GM18861 (cell line): ENCODE data around the gene CMTM8.
"Not testable (repeated sequence)": the region's sequence is repeated elsewhere in the genome, so short reads cannot be mapped to it uniquely, and the experiment has no call there.

Experiments used
- ATAC-seq: cut with Tn5 transposase; IDR thresholded peaks from one replicate; pipeline ENCODE4 v1.9.1; 2021; ENCODE audit not compliant: unreplicated experiment

The CMTM8 gene

DNA sequence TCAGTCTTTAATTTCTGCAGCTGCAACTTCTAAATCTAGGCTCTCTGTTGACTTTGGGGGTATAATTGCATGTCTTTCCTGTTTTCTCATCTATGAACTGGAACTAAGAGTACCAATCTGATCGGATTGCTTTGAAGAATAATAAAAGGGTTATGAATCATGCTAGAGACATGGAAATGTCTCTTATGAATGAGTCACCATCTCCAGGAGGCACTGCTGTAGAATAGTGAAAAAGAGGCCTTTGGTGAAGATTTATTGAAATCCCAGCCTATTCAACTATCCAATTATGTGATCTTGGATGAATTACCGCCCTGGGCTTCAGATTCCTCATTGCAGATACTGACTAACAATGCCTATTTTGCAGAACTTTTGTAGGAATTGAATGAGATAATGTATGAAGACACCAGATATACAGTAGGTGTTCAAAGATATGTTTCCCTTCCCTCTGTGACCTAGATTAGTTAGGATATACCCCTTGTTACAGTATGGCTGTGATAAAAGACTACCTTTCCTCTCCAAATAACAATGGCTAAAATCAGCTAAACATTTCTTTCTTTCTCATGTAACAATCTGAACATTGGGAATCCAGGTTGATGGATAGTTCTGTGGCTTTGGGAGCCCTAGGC, 11.5 kb upstream of the CMTM8 start:
- no peak for ATAC-seq

DNA sequence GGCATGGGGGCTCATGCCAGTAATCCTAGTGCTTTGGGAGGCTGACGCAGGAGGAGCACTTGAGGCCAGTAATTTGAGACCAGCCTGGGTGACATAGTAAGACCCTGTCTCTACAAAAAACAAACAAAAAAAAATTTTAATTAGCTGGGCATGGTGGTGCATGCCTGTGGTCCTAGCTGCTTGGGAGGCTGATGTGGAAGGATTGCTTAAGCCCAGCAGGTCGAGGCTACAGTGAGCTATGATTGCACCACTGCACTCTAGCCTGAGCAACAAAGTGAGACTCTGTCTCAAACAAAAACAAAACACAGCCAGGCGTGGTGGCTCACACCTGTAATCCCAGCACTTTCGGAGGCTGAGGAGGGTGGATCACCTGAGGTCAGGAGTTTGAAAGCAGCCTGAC, 9.7 kb upstream of the CMTM8 start:
- ATAC-seq, result not testable (repeated sequence)

DNA sequence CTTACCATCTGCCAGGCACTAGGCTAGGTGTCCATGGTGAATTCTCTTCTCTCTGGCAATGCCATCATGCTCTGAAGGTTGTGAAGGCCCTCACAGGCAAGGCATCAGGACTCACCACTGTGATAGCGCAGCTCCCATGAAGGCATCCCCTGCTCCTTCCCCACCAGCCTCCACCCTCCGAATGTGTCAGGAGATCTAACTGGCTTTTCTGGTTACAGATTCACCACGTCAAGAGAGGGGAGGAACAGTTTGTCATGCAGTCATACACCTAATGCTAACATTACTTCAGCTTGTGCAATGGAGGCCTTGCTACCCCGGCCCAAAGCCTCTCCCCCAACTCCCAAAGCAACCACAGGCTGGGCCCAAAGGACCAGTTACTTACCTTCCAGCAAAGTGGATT, 8.9 kb upstream of the CMTM8 start:
- no peak for ATAC-seq

DNA sequence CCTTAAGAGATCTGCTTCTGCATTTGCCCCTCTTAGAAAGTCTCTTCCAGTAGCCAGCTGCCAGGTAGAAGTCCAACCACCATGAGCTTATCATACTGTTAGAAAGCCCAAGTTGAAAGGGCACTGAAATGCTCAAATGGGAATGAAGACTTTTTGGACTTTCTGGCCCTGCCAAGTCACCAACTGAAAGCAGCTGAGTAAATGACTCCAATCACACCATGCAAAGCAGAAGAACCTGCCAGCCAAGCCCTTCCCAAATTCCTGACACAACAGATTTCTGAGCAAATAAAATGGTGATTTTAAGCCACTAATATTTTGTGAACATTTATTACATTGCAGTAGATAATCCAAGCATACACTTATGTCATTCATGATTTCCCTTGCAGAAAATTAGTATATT, 2.1 kb upstream of the CMTM8 start:
- no peak for ATAC-seq

DNA sequence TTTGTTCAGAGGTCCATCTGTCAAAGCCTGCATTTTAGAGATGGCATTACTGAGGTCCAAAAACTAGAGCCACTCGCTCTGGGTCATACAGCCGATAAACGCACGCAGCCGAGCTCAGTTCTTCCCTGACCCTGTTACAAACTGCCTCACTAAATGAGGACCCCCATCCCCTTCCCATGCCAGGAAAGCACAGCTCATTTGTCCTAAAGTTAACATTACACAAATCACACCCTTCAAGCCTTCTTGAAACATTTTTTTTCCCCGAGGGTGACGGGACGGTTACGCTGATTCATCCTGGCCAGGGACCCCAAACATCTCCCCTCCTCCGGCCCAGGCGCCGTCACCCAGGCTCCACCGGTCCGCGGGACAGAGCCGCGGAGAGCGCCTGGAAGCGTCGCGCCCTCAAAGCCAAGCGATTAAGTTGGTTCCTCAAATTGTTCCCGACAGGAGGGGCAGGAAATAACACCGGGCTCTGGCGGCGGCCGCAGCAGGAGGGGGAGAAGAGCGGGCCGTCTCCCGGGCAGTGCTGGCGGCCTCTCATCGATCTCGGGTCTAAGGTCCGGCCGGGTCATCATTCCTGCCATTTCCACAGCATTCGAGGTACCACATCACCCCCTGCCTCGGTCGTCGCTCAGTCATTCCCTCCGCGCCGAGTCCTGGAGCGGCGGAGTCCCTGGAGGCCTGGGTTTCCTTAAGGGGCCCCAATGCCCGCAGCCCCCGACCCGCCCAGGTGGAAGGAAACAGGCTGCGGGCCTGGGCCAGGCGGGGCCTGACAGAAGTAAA, 619 bp upstream of the CMTM8 start:
- ATAC-seq, result no peak

DNA sequence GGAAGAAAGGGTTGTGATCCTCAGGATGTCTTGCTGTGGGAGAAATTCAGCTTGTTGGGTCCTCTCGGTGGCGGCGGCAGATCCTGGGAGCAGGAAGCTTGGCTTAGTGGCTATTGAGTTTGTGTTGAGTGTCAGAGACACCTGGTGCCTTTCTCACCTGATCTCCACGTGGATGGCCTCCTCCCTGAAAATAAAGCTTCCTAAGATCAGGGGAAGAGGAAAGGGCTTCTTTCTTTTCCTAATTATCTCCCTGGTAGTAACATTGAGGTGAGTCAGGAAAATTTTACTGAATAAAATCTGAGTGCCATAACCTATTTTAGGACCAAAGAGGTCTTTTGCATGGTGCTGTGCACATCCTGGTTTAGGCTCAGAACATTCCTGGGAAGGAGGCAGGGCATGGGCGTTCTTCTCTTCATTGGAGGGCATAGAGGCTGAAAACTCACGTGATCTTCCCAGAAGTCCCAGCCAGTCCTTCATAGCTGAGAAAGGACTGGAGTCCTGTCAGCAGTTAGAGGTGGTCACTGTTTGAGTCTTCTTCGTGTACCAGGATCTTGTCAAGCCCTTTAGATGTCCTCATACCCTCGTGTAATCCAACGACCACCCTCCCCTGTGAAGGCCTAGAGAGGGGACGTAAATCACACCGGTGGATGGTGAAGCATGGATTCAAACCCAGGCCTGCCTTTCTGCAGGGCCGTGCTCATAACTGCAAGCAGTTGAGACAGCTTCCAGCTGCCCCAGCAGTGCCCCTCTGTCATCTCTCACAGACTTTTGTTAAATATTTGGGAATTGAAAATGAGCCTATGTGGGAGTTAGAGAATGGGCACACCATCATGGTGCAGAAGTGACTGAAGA, 1.1 kb downstream of the CMTM8 start:
- ATAC-seq, result no peak

DNA sequence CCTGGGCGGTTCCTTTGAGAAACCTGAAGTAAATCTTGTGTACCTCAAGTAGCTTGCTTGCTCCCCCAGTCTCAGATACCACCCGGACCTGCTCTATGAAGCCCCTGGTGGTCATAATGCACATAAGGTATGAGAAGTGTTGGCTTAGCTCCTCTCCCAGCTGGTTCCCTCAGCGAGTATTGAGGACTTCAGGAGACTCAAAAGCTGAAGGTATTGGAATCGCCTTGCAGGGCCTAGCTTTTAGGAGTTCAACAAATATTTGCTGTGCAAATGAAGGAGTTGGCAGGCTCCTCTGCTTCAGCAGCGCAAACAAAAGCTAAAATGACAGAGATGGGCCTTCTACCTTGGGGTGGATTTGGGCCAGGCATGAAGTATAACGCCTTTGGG, 1.7 kb downstream of the CMTM8 start:
- no peak for ATAC-seq

DNA sequence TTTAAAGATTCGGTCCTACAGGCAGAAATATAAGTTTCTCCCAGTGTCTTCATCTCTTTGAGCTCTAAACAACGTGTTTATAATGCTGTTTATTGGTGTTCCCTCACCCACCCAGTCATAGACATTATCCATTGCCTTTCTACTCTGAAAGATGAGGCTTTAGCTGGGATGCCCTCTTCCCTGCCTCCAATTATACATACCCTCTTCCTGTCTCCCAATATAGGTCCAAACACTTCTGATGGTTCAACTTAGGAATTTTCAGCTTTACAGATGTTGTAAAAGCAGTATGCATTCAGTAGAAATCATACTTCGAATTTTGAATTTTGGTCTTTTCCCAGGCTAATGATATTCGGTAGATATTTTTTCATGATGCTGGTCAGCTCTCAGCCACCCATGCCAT, 2.6 kb downstream of the CMTM8 start:
- ATAC-seq, result no peak

DNA sequence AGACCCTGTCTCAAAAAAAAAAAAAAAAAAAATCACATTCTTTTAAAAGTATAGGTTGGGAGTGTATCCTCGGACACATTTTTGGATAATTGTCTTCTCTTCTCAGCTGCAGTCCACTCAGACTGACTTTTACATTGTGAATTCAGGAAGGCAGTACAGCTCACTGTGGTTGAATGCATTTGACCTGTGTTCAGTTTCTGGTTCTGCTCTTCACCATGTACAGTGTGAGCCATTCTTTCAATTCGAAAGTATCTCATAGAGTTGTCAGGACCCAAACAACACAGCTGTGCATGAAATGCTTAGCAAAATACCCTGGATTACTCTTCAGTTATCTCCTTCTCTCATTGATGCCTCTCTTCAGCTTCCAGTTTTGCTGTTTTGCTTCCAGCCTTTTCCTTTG, 5.0 kb downstream of the CMTM8 start:
- no peak for ATAC-seq

DNA sequence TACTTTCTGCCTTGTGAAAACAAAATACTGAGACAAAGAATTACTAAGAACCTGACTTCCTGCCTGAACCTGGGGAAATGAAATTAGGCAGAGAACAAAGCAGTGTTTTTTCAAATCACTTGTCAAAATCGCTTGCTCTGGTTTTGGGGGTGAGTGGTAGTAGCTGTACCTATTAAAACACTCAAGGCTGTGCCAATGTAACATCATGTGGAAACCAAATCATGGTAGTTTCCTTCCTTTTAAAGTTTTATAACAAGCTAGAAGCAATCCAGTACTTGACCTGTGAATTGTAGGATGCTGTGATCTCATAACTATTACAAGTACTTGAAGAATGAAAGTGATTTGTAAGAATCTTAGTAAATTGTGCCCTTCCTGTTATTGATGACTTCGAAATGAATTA, 6.7 kb downstream of the CMTM8 start:
- no peak for ATAC-seq

DNA sequence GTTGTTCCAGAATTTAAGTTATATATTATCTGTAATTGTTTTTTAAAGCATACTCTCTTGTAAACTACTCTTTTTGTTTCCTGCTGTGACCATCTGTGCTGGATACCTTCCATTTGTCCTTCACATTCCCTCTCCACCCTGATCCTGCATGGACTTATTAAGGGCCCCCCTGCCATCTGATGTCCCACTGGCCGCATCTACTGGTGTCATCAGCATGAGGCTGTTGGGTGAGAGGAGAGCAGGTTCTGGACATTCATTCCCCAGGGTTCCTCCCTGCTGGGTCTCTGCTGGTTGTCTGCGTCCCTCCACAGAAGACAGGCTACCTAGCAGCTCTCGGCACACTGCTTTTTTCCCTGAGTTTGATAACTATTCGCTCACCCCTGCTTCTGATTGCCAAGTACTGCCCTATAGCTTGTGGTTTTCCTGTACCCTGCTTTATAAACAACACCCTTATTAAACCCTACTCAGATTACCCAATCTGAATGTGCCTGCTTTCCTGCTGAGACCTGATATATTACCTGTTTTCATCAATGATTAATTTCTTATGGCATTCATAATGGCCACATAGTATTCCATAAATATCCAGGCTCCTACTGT, 7.7 kb downstream of the CMTM8 start:
- ATAC-seq, result no peak

DNA sequence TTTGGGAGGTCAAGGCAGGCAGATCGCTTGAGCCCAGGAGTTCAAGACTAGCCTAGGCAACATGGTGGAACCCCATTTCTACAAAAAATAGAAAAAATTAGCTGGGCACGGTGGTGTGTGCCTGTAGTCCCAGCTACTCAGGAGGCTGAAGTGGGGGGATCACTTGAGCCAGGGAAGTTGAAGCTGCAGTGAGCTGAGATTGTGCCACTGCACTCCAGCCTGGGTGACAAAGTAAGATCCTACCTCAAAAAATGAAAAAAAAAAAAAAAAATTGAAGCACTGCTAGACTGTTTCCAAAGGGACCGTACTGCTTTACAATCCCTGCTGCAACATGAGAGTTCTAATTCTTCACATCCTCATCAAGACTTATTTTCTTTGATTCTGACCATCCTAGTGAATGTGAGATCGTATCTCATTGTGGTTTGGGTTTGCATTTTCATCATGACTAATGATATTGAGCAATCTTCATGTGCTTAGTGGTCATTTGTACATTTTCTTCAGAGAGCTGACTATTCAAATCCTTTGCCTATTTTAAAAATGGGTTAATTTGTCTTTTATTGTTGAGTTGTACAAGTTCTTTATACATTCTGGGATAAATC, 10.8 kb downstream of the CMTM8 start:
- no peak for ATAC-seq

DNA sequence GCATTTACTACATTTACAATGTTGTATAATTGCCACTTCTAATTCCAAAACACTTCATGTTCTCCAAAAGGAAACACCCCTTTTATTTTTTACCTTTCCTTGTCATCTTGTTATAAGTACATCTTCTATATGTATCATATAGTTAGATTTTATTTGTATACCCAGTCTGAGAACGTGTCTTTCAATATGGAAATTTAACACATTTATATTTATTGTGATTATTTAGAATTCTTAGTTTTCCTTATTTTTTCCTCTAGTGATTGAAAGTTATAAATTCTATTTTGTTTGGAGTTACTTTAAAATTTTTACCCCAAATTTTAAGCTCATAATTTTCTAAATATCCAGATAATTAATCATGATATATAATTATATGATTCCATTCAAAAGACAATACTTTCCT, 15.8 kb downstream of the CMTM8 start:
- no peak for ATAC-seq

DNA sequence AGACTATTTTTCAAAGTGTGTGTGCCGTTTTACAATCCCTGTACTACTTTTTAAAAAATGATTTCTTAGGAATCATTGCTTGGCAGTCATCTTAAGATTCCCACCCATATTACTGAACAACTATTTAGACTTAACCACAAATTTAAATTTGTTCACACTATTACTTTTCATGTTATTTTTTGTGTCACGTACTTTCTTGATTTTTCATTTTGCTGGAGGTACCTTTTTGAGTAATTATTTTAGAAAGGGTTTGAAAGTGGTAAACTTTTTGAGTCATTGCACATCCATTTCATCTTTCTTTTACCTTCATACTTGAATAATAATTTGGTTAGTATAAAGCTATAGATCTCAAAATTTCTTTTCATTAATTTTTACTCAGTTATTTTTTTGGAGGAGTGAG, 16.9 kb downstream of the CMTM8 start:
- no peak for ATAC-seq

DNA sequence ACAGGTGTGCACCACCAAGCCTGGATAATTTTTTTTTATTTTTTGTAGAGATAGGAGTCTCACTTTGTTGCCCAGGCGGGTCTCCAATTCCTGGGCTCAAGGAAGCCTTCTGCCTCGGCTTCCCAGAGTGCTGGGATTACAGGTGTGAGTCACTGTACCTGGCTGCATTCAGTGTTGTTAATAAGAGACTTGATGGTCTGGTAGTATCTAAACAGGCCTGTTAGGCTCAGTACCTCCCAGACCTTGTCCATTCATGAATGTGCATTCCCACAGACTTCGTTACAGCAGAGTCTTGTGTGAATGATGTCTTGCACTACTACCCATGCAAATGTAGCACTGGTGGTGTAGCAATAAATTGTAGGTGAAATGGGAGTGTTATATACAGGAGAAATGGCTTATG, 17.7 kb downstream of the CMTM8 start:
- ATAC-seq, result no peak

DNA sequence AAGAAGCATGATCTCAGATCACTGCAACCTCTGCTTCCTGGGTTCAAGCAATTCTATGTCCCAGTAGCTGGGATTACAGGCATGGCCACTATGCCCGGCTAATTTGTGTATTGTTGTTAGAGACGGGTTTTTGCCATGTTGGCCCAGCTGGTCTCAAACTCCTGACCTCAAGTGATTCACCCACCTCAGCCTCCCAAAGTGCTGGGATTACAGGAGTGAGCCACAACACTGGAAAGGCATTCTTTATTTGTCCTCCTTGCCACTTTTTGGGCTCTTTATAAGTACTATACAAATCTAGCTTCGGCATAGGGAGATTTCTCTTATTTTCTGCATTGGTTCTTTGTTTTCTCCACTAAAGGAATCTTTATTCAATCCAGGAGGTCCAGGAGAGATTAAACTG, 18.6 kb downstream of the CMTM8 start:
- ATAC-seq, result no peak

DNA sequence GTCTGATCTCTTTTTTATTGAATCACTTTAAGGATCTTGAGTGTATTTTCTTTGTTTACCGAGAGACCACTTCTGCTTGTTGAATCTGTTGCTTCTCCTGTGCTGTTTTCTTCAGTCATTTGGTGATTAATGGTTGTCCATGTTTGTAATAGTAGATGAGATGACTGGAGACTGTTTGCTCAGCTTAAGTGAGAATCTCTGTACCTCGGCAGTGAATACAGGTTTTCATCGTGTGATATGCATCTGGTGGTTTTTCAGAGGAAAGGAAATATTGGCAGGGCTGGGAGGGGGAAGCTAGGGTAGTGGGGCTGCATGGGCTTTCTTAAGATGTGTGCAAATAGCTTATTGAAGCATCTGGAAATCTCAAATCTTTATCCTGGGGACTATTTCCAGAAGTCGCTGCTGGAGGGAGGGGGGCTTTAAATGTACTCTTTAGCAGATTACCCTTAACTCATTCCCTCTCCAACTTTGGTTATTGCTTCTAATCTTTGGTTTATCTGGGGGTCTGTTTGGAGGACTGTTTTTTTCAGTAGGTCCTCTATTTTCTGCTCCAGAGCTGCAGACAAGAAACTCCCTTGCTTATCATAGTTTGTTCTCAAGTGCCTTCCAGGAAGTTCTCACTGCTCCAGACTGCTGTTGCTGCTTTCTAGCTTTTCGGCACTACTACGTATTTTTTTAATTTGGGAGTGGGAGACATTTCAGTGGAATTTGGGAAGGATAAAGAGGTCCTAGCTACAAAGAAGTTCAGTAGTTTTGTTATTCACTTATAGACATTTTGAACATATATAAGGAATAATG, 19.4 kb downstream of the CMTM8 start:
- no peak for ATAC-seq

DNA sequence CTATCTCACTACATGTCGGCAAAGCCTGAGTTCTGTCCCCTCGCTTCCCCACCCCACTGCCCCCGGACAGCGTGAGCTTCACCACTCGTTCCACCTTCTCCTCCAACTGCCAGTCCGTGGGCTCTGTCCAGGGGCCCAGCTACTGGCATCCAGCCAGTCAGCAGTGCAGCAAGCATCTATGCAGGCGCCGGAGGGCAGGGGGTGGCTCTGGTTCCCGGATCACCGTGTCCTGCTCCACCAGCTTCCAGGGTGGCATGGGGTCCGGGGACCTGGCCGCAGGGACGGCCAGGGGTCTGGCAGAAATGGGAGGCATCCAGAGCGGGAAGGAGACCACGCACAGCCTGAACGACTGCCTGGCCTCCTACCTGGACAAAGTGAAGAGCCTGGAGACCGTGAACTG, 20.4 kb downstream of the CMTM8 start:
- ATAC-seq, result no peak

DNA sequence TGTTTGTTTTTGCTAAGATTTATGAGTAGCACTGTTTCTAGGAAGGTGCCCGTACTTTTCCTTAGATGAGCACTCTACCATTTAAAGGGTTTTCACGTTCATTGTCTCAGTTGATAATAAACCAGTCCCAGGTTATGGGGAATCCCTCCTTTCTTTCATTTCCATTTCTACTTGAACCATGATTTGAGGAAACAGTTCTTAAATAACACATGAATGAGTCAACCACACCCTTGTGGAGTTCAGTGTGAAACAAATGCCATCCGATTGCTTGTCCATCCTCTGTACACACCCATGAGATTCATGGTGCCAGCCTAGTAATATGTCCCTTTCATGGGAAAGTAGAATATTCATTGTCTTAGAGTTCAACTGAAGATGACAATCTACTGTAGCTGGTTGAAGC, 23.1 kb downstream of the CMTM8 start:
- ATAC-seq, result no peak

DNA sequence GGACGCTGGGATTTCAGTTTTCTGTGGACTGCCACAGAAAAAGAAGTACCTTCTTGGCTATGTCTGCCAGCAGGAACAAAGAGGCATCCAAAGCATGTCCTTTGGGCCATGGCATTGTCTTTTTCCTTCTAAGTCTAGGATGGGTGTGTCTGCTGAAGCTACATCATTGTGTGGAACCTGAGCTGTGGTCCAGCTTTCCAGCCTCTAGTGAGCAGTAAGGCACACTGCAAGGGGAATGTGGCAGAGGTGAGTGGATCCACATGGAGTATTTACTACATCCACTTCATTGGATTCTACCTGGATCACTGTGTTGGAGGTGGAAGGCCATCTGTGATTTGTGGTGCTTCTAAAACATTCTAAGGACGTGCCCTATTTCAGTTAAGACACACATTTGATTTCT, 23.7 kb downstream of the CMTM8 start:
- no peak for ATAC-seq
